Measurements from ENCODE around the gene STC2. TPM values are rescaled to one million over a fixed set of nuclear protein-coding genes. Genes with fewer than 3 reads are reported as not detected.

The STC2 gene
- total RNA-seq, 3 donors from 2014 or later (not counting 1 experiment from before 2014, with no cell fraction given) = not detected

GRCh38 chr5:173309731-173310130 lies 18.5 kb downstream of the STC2 start:
- Mint-ChIP-seq H3K27me3 (ENCODE audit: low read depth in 2 of 2) (peaks cover 14 to 35% of the 10 kb centered on the region in 2 donors), H3K4me3 (no peak overlapping the region), H3K36me3 (no peaks in the 10 kb centered on the region), H3K9me3 (no peaks in the 10 kb centered on the region), H3K4me1 (no peaks in the 10 kb centered on the region), H3K27ac (no peak overlapping the region)
- DNase-seq (no peak), ATAC-seq (no peak)
- Histone ChIP-seq H3K36me3 (ENCODE audit: control insufficient read depth, insufficient read depth, low read length) (no peaks in the 10 kb centered on the region), H3K4me3 (ENCODE audit: low read length) (no peak overlapping the region), H3K4me1 (ENCODE audit: control insufficient read depth, insufficient read depth, low read length) (no peaks in the 10 kb centered on the region), H3K27me3 (ENCODE audit: control insufficient read depth, insufficient read depth, low read length) (peaks cover 2% of the 10 kb centered on the region), H3K27ac (ENCODE audit: low read length) (no peak overlapping the region), H3K9me3 (ENCODE audit: control insufficient read depth, insufficient read depth, low read length) (no peaks in the 10 kb centered on the region)
- WGBS (ENCODE audit: insufficient coverage) = 76% methylated on average over 4 of the region's 4 CpGs
- intact Hi-C loops (cut with micrococcal nuclease) = no loop called here
- TF ChIP-seq, protein P1, sequence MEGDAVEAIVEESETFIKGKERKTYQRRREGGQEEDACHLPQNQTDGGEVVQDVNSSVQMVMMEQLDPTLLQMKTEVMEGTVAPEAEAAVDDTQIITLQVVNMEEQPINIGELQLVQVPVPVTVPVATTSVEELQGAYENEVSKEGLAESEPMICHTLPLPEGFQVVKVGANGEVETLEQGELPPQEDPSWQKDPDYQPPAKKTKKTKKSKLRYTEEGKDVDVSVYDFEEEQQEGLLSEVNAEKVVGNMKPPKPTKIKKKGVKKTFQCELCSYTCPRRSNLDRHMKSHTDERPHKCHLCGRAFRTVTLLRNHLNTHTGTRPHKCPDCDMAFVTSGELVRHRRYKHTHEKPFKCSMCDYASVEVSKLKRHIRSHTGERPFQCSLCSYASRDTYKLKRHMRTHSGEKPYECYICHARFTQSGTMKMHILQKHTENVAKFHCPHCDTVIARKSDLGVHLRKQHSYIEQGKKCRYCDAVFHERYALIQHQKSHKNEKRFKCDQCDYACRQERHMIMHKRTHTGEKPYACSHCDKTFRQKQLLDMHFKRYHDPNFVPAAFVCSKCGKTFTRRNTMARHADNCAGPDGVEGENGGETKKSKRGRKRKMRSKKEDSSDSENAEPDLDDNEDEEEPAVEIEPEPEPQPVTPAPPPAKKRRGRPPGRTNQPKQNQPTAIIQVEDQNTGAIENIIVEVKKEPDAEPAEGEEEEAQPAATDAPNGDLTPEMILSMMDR (IDR thresholded peaks at IDR 0.05) = no peak

GRCh38 chr5:173308226-173308625 lies 20.0 kb downstream of the STC2 start:
- Mint-ChIP-seq H3K9me3 (no peaks in the 10 kb centered on the region), H3K4me3 (no peak overlapping the region), H3K36me3 (no peaks in the 10 kb centered on the region), H3K27ac (no peak overlapping the region), H3K4me1 (no peaks in the 10 kb centered on the region), H3K27me3 (ENCODE audit: low read depth in 2 of 2) (peaks cover 19 to 27% of the 10 kb centered on the region in 2 donors)
- Histone ChIP-seq H3K27ac (ENCODE audit: low read length) (no peak overlapping the region), H3K9me3 (ENCODE audit: control insufficient read depth, insufficient read depth, low read length) (no peaks in the 10 kb centered on the region), H3K4me1 (ENCODE audit: control insufficient read depth, insufficient read depth, low read length) (no peaks in the 10 kb centered on the region), H3K4me3 (ENCODE audit: low read length) (no peak overlapping the region), H3K27me3 (ENCODE audit: control insufficient read depth, insufficient read depth, low read length) (peaks cover 2% of the 10 kb centered on the region), H3K36me3 (ENCODE audit: control insufficient read depth, insufficient read depth, low read length) (no peaks in the 10 kb centered on the region)
- intact Hi-C loops (cut with micrococcal nuclease) = no loop called here
- TF ChIP-seq, protein P1 (IDR thresholded peaks at IDR 0.05) = no peak
- no peak for ATAC-seq
- no peak for DNase-seq

GRCh38 chr5:173307695-173308094 lies 20.5 kb downstream of the STC2 start:
- DNase-seq (no peak), ATAC-seq (no peak)
- Mint-ChIP-seq H3K27ac (no peak overlapping the region), H3K36me3 (no peaks in the 10 kb centered on the region), H3K4me3 (no peak overlapping the region), H3K9me3 (no peaks in the 10 kb centered on the region), H3K4me1 (no peaks in the 10 kb centered on the region), H3K27me3 (ENCODE audit: low read depth in 2 of 2) (peaks cover 22 to 27% of the 10 kb centered on the region in 2 donors)
- no peak overlapping the region for H3K27ac ChIP-seq (ENCODE audit: low read length)
- TF ChIP-seq, protein P1 (IDR thresholded peaks at IDR 0.05) = no peak
- H3K4me1 ChIP-seq (ENCODE audit: control insufficient read depth, insufficient read depth, low read length) = no peaks in the 10 kb centered on the region
- H3K9me3 ChIP-seq (ENCODE audit: control insufficient read depth, insufficient read depth, low read length) = no peaks in the 10 kb centered on the region
- peaks cover 2% of the 10 kb centered on the region for H3K27me3 ChIP-seq (ENCODE audit: control insufficient read depth, insufficient read depth, low read length)
- H3K4me3 ChIP-seq (ENCODE audit: low read length) = no peak overlapping the region
- intact Hi-C loops (cut with micrococcal nuclease) = no loop called here
- H3K36me3 ChIP-seq (ENCODE audit: control insufficient read depth, insufficient read depth, low read length) = no peaks in the 10 kb centered on the region
- WGBS (ENCODE audit: insufficient coverage) = 87% methylated on average over 3 of the region's 3 CpGs

DNA sequence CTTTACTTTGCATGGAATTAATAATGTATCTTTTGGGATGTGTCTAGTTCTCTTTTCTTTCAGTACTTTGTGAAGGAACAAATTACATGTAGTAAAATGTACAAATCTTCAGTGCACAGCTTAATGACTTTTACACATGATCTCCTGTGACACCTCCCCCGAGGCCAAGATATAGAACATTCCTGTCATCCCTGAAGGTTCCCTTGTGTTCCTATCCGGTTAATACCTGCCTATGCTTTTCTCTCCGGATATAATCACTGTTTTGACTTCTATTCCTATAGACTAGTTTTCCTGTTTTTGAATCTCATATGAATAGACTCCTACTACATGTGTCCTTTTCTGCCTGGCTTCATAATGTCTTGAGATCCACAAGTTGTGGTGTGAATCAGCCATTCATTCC lies 21.5 kb downstream of the STC2 start:
- 87% methylated on average over 3 of the region's 3 CpGs for WGBS (ENCODE audit: insufficient coverage)

More for the DNA sequence above, 21.5 kb downstream of the STC2 start:
- Mint-ChIP-seq H3K4me1 (no peaks in the 10 kb centered on the region), H3K9me3 (no peaks in the 10 kb centered on the region), H3K36me3 (no peaks in the 10 kb centered on the region), H3K4me3 (no peak overlapping the region), H3K27me3 (ENCODE audit: low read depth in 2 of 2) (peaks cover 19 to 21% of the 10 kb centered on the region in 2 donors), H3K27ac (no peak overlapping the region)
- H3K36me3 ChIP-seq (ENCODE audit: control insufficient read depth, insufficient read depth, low read length) = no peaks in the 10 kb centered on the region
- H3K27ac ChIP-seq (ENCODE audit: low read length) = no peak overlapping the region
- no peak for DNase-seq
- no peak overlapping the region for H3K4me3 ChIP-seq (ENCODE audit: low read length)
- H3K27me3 ChIP-seq (ENCODE audit: control insufficient read depth, insufficient read depth, low read length) = peaks cover 2% of the 10 kb centered on the region
- TF ChIP-seq, protein P1 (IDR thresholded peaks at IDR 0.05) = no peak
- H3K9me3 ChIP-seq (ENCODE audit: control insufficient read depth, insufficient read depth, low read length) = no peaks in the 10 kb centered on the region
- ATAC-seq = no peak
- intact Hi-C loops (cut with micrococcal nuclease) = no loop called here
- no peaks in the 10 kb centered on the region for H3K4me1 ChIP-seq (ENCODE audit: control insufficient read depth, insufficient read depth, low read length)
